Heart right ventricle (tissue), 16 donors: ENCODE results near the gene ATP6V1G1. TPM values are rescaled to one million over a fixed set of nuclear protein-coding genes. Genes with fewer than 3 reads are reported as not detected.

Source experiments
- ATAC-seq, 8 donors: fragments of 200-7000 bp; cut with Tn5 transposase; one replicate each; pipeline ENCODE4 v1.9.1; 2020; ENCODE audit warnings: mild to moderate bottlenecking in 8 of 8, moderate library complexity in 8 of 8, moderate number of reproducible peaks in 1 of 8
- DNase-seq, 2 donors: peaks; one replicate each; pipeline ENCODE4 v3.0.0-alpha.2; 2020
- H3K27ac ChIP-seq, 10 donors: fragments of 200-600 bp; sonication (generic) in 2 of 10; one replicate each; pipeline versions ENCODE4 v1.5.0 to v1.8.0; 2020 to 2022; ENCODE audit warnings: mild to moderate bottlenecking in 3 of 10
- H3K27me3 ChIP-seq, 7 donors: fragments of 200-600 bp; one replicate each; pipeline ENCODE4 v1.8.0; 2021 to 2022; ENCODE audit warnings: mild to moderate bottlenecking in 2 of 7
- H3K36me3 ChIP-seq, 9 donors: fragments of 200-600 bp; sonication (generic) in 1 of 9; one replicate each; pipeline versions ENCODE4 v1.5.0 to v1.8.0; 2020 to 2022; ENCODE audit warnings: mild to moderate bottlenecking in 2 of 9
- H3K4me1 ChIP-seq, 9 donors: fragments of 200-600 bp; sonication (generic) in 1 of 9; one replicate each; pipeline versions ENCODE4 v1.5.0 to v1.8.0; 2020 to 2022; ENCODE audit warnings: mild to moderate bottlenecking in 4 of 9
- H3K4me3 ChIP-seq, 10 donors: fragments of 200-600 bp; sonication (generic) in 2 of 10; one replicate each; pipeline versions ENCODE4 v1.5.0 to v1.8.0; 2020 to 2022; ENCODE audit warnings: mild to moderate bottlenecking in 7 of 10, moderate library complexity in 2 of 10
- H3K9me3 ChIP-seq, 11 donors: fragments of 200-600 bp in 10 of 11; sonication (generic) in 2 of 11; one replicate each; pipeline versions ENCODE4 v1.5.0 to v1.8.0; 2013 to 2022; ENCODE audit warnings: mild to moderate bottlenecking in 2 of 11, control low read depth in 1 of 11, moderate library complexity in 1 of 11
- CTCF ChIP-seq, 9 donors: fragments of 200-600 bp; sonication (generic) in 2 of 9; IDR thresholded peaks; one replicate each; pipeline versions ENCODE4 v1.5.0 to v1.8.0; 2021 to 2022; ENCODE audit warnings: antibody characterized with exemption in 9 of 9, mild to moderate bottlenecking in 5 of 9, moderate library complexity in 1 of 9
- WGBS, 2 donors: extraction: QIAGEN DNeasy Blood & Tissue Kit; methylation state at CpG; one replicate each; pipeline ENCODE4 v1.1.7; 2013; ENCODE audit warnings: inconsistent platforms in 1 of 2; 5-methylcytosine and 5-hydroxymethylcytosine counted together
- intact Hi-C, 10 donors: fragments of 100-400 bp; cut with DNase I; formaldehyde crosslinking; loops; one replicate each; pipeline versions ENCODE4 v1.11.1 to v1.14.2; 2022
- long read RNA-seq, 3 donors: library from polyadenylated mRNA; unstranded; transcript quantifications; one replicate each; pipeline ENCODE4 v2.0.0, GENCODE V29; 2020 to 2021
- polyA plus RNA-seq, 2 donors: library from polyadenylated mRNA; stranded (reverse); fragments of 200-250 nt; gene quantifications; one replicate each; pipeline ENCODE4 v1.2.3, GENCODE V29; 2013
- total RNA-seq, 10 donors: library from RNA; stranded (reverse); fragmentation: NEBNext Ultra II Directional in 3 of 10; extraction: Animal tissue kit (Norgen Biotek cat#: 25700) in 3 of 10; gene quantifications; one replicate each; pipeline versions ENCODE4 v1.2.1 to v1.2.4, GENCODE V29; 2021 to 2023
- donor health status: Arrhythmogenic right ventricular cardiomyopathy.
- donor health status: ischemic (EF 13 %, LVEDD 7.1; RV severe dilation, severe dysfunction).
- donor health status: healthy with polysubstance abuse.
- donor health status: DM: no; HTN: yes; CAD: no.
- donor health status: DM: no; HTN: no; CAD: no.
- donor health status: ischemic (EF 25% LVEDD 6.9; RV normal size, moderate dysfunction).
- donor health status: ischemic (EF 25% LVEDD 5.7; RV mildly dilated, moderate dysfunction).
- donor health status: healthy.
- donor health status: DM: yes; HTN: yes; CAD: no.
- donor health status: Ischemic cardiomyopathy.
- donor health status: ischemic (EF 35%, LVEDD 5.7; RV mildly dilated, moderate dysfunction).
- donor health status: nonischemic (EF 11% LVEDD 7.7; RV severe dilation, severe dysfunction).
- donor health status: DM: yes; HTN: yes; CAD: no.
- donor health status: PGD.
- donor health status: ischemic (EF 29% LVEDD 5.4; RV normal size, mild dysfunction).
- donor health status: nonischemic (EF 23%, LVEDD 6.1; RV moderate dilation, normal function).

ATP6V1G1 gene
- total RNA-seq = 10 to 100 TPM; 53.1 to 80.3 (median 64.5) TPM
- 100 to 1,000 TPM in 1 of 2 donors, 10 to 100 TPM in 1; 65.7 to 115 TPM for polyA plus RNA-seq
- long read RNA-seq, donor 1, transcript ATP6V1G1-201 (3 exons, 1,080 nt) = major isoform, 56 of 57 reads
- long read RNA-seq, donor 1, partial matches to known transcripts = 0 of 57 reads
- long read RNA-seq, donor 1, other reads (novel, unspliced or antisense) = 1 of 57 reads
- long read RNA-seq, donor 2, transcript ATP6V1G1-201 (3 exons, 1,080 nt) = major isoform, 81 of 83 reads
- long read RNA-seq, donor 2, partial matches to known transcripts = 0 of 83 reads
- long read RNA-seq, donor 2, other reads (novel, unspliced or antisense) = 2 of 83 reads
- long read RNA-seq, donor 3, transcript ATP6V1G1-201 (3 exons, 1,080 nt) = major isoform, 48 of 50 reads
- long read RNA-seq, donor 3, partial matches to known transcripts = 1 of 50 reads
- long read RNA-seq, donor 3, other reads (novel, unspliced or antisense) = 1 of 50 reads

GRCh38 chr9:114587345-114588202 lies at the start of gene ATP6V1G1:
Gene ATP6V1G1 (plus strand): TSS chr9:114587769. CDS start chr9:114587839, 70 bp downstream.
- whole genome bisulfite sequencing, 2 donors = 1% methylated on average over 52 of the region's 52 CpGs
- DNase-seq (peak; percentile 99 to 100), ATAC-seq (peak; percentile 99 to 100 (median 99))
- peaks cover 0 to 5% (median 0%) of the 10 kb centered on the region in 9 donors for H3K36me3 ChIP-seq
- TF ChIP-seq CTCF (IDR thresholded peaks at IDR 0.05) = peak in 3 of 9 donors; percentile 43 to 50 (median 49)
- H3K9me3 ChIP-seq = no peaks in the 10 kb centered on the region
- peak within 1 kb of the TSS; percentile 63 to 100 (median 78) for H3K4me3 ChIP-seq
- H3K27ac ChIP-seq = peak within 1 kb of the TSS; percentile 49 to 96 (median 84)
- peaks cover 11 to 47% (median 42%) of the 10 kb centered on the region in 9 donors for H3K4me1 ChIP-seq
- intact Hi-C loops = loop anchor here in 3 of 10 donors (5.0 to 10.0 kb wide), 4 partner anchors 70 to 203 kb away; partner anchors contain the start of genes AKNA (in 1 of the 3) and TEX53 (in 1 of the 3)
- no peaks in the 10 kb centered on the region for H3K27me3 ChIP-seq

- no peak for DNase-seq
- WGBS, 2 donors = 16 to 17% methylated on average over 5 of the region's 5 CpGs
- H3K27ac ChIP-seq = no peak overlapping the region
- intact Hi-C loops = no loop called here
- ATAC-seq = no peak
- no peaks in the 10 kb centered on the region for H3K4me1 ChIP-seq
- no peaks in the 10 kb centered on the region for H3K36me3 ChIP-seq
- H3K9me3 ChIP-seq = no peaks in the 10 kb centered on the region
- peaks cover 0 to 26% (median 9%) of the 10 kb centered on the region in 7 donors for H3K27me3 ChIP-seq
- no peak overlapping the region for H3K4me3 ChIP-seq
- peak in 1 of 9 donors; percentile 12 for TF ChIP-seq CTCF (IDR thresholded peaks at IDR 0.05)
These were observed 49.3 kb upstream of the ATP6V1G1 start for GRCh38 chr9:114538241-114538640.

GRCh38 chr9:114539701-114540380 lies 47.7 kb upstream of the ATP6V1G1 start:
- H3K4me3 ChIP-seq = no peak overlapping the region
- H3K4me1 ChIP-seq = no peaks in the 10 kb centered on the region
- 68 to 73% methylated on average over 9 of the region's 9 CpGs for WGBS, 2 donors
- intact Hi-C loops = no loop called here
- H3K36me3 ChIP-seq = no peaks in the 10 kb centered on the region
- peaks cover 0 to 36% (median 8%) of the 10 kb centered on the region in 7 donors for H3K27me3 ChIP-seq
- H3K9me3 ChIP-seq = no peaks in the 10 kb centered on the region
- ATAC-seq = no peak
- H3K27ac ChIP-seq = no peak overlapping the region
- TF ChIP-seq CTCF (IDR thresholded peaks at IDR 0.05) = no peak
- no peak for DNase-seq
